H1 (cell line): ENCODE results near the gene TRAK1. TPM values are rescaled to one million over a fixed set of nuclear protein-coding genes. Genes with fewer than 3 reads are reported as not detected.

ENCODE experiments used
- CTCF ChIA-PET: fragments of 300-600 bp; sonication (Branson Sonifier 250); formaldehyde crosslinking; loops from one replicate; lab custom pipeline; 2021; ENCODE audit not compliant: partially characterized antibody; lab: Charles Lee
- POLR2A ChIA-PET: fragments of 300-600 bp; sonication (Branson Sonifier 250); formaldehyde crosslinking; loops from one replicate; lab custom pipeline; 2021; ENCODE audit warnings: inconsistent platforms; ENCODE audit not compliant: partially characterized antibody; lab: Charles Lee
- DNase-seq, 2 experiments: peaks; one replicate each; pipeline versions ENCODE4 v3.0.0 to v3.0.0-alpha.2; 2010 to 2022; ENCODE audit warnings: low spot score in 2 of 2, low read depth in 1 of 2, mixed read lengths in 1 of 2
- FAIRE-seq: peaks from 2 replicates; lab custom pipeline; 2011; peaks lifted over from hg19 to GRCh38; lab: Jason Lieb, UNC
- H2AFZ ChIP-seq: 2 replicates; pipeline ENCODE4 v1.8.1; 2012; ENCODE audit warnings: low read length, inconsistent platforms
- H2AK5ac ChIP-seq: 2 replicates; pipeline ENCODE4 v1.6.1; 2013; ENCODE audit warnings: low read depth, low read length
- H2BK120ac ChIP-seq: replicated peaks from 2 replicates; pipeline ENCODE3; 2013; ENCODE audit warnings: low read depth, low read length, inconsistent platforms
- H2BK12ac ChIP-seq: 2 replicates; pipeline ENCODE4 v1.6.1; 2013; ENCODE audit warnings: low read depth, low read length
- H2BK15ac ChIP-seq: 2 replicates; pipeline ENCODE4 v1.6.1; 2013; ENCODE audit warnings: low read length
- H2BK20ac ChIP-seq: 2 replicates; pipeline ENCODE4 v1.6.1; 2013; ENCODE audit warnings: low read length
- H2BK5ac ChIP-seq: 2 replicates; pipeline ENCODE4 v1.6.1; 2013; ENCODE audit warnings: low read depth, low read length
- H3K14ac ChIP-seq: 2 replicates; pipeline ENCODE4 v1.6.1; 2013; ENCODE audit warnings: inconsistent platforms; ENCODE audit not compliant: insufficient read length
- H3K18ac ChIP-seq: 2 replicates; pipeline ENCODE4 v1.6.1; 2013; ENCODE audit warnings: low read length; ENCODE audit errors: extremely low read depth
- H3K23ac ChIP-seq: 2 replicates; pipeline ENCODE4 v1.6.1; 2013; ENCODE audit warnings: inconsistent platforms; ENCODE audit not compliant: insufficient read length
- H3K23me2 ChIP-seq: 2 replicates; pipeline ENCODE4 v1.6.1; 2013; ENCODE audit warnings: low read depth, low read length
- H3K27ac ChIP-seq: 2 replicates; pipeline ENCODE4 v1.6.1; 2011; ENCODE audit warnings: low read depth, low read length, inconsistent platforms
- H3K27me3 ChIP-seq, 4 experiments: replicated peaks in 1 of 4; 1 replicate in 1 of 4; 2 replicates in 3 of 4; pipeline versions ENCODE4 v1.6.1 to v1.8.1; 2011 to 2013; ENCODE audit warnings: low read length in 3 of 4, mild to moderate bottlenecking in 3 of 4, inconsistent platforms in 2 of 4, mixed read lengths in 2 of 4, moderate library complexity in 1 of 4; ENCODE audit not compliant: control insufficient read depth in 3 of 4, insufficient read depth in 3 of 4; ENCODE audit errors: extremely low read depth in 1 of 4
- H3K36me3 ChIP-seq, 4 experiments: 2 replicates each; pipeline versions ENCODE4 v1.6.1 to v1.8.1; 2011 to 2013; ENCODE audit warnings: mild to moderate bottlenecking in 4 of 4, low read length in 3 of 4, moderate library complexity in 2 of 4, control low read depth in 1 of 4, inconsistent platforms in 1 of 4; ENCODE audit not compliant: insufficient read depth in 4 of 4, control insufficient read depth in 2 of 4
- H3K4ac ChIP-seq: replicated peaks from 2 replicates; pipeline ENCODE3; 2013; ENCODE audit warnings: low read length, low read depth, mixed read lengths, inconsistent platforms; ENCODE audit not compliant: insufficient read length
- H3K4me1 ChIP-seq, 4 experiments: replicated peaks in 1 of 4; 1 replicate in 1 of 4; 2 replicates in 3 of 4; pipeline versions ENCODE4 v1.6.1 to v1.8.1; 2011 to 2013; ENCODE audit warnings: low read length in 3 of 4, inconsistent platforms in 2 of 4, mixed read lengths in 1 of 4; ENCODE audit not compliant: insufficient read depth in 4 of 4, control insufficient read depth in 3 of 4
- H3K4me2 ChIP-seq, 2 experiments: 2 replicates each; pipeline versions ENCODE4 v1.6.1 to v1.8.1; 2011 to 2013; ENCODE audit warnings: low read depth in 2 of 2, low read length in 2 of 2, control low read depth in 1 of 2, inconsistent platforms in 1 of 2, mild to moderate bottlenecking in 1 of 2; ENCODE audit not compliant: insufficient read depth in 1 of 2
- H3K4me3 ChIP-seq, 4 experiments: fragments of 200-600, 300-600 bp in 1 of 4; sonication (generic), shearing (Covaris generic), sonication (Bioruptor Twin) in 1 of 4; 2 replicates each; pipeline versions ENCODE4 v1.5.1 to v1.8.1; 2011 to 2016; ENCODE audit warnings: low read length in 4 of 4, low read depth in 3 of 4, control low read depth in 2 of 4, inconsistent platforms in 2 of 4, mild to moderate bottlenecking in 2 of 4, mixed read lengths in 1 of 4, moderate library complexity in 1 of 4; ENCODE audit not compliant: insufficient read depth in 2 of 4; ENCODE audit errors: extremely low read depth in 1 of 4
- H3K56ac ChIP-seq: replicated peaks from 2 replicates; pipeline ENCODE3; 2013; ENCODE audit warnings: low read depth, mild to moderate bottlenecking, mixed read lengths, low read length, inconsistent platforms; ENCODE audit not compliant: insufficient read length
- H3K79me1 ChIP-seq: 2 replicates; pipeline ENCODE4 v1.6.1; 2013; ENCODE audit warnings: low read depth, low read length, control low read depth
- H3K79me2 ChIP-seq, 2 experiments: 2 replicates each; pipeline versions ENCODE4 v1.6.1 to v1.8.1; 2012 to 2013; ENCODE audit warnings: low read length in 2 of 2, mild to moderate bottlenecking in 2 of 2, inconsistent platforms in 1 of 2; ENCODE audit not compliant: insufficient read depth in 2 of 2, control insufficient read depth in 1 of 2
- H3K9ac ChIP-seq, 4 experiments: replicated peaks in 1 of 4; 1 replicate in 1 of 4; 2 replicates in 3 of 4; pipeline versions ENCODE4 v1.6.1 to v1.8.1; 2011 to 2013; ENCODE audit warnings: low read depth in 3 of 4, low read length in 3 of 4, control low read depth in 2 of 4, mild to moderate bottlenecking in 2 of 4, moderate library complexity in 2 of 4, inconsistent platforms in 1 of 4; ENCODE audit errors: extremely low read depth in 1 of 4
- H3K9me3 ChIP-seq, 2 experiments: 2 replicates each; pipeline versions ENCODE4 v1.6.1 to v1.8.1; 2012 to 2013; ENCODE audit warnings: mild to moderate bottlenecking in 2 of 2, moderate library complexity in 2 of 2, control low read depth in 1 of 2, inconsistent platforms in 1 of 2, low read depth in 1 of 2, low read length in 1 of 2, mixed read lengths in 1 of 2; ENCODE audit not compliant: insufficient read depth in 2 of 2
- H4K20me1 ChIP-seq, 2 experiments: replicated peaks in 1 of 2; 2 replicates each; pipeline versions ENCODE3 to v1.8.1; 2011 to 2013; ENCODE audit warnings: inconsistent platforms in 2 of 2, low read length in 2 of 2, mild to moderate bottlenecking in 1 of 2; ENCODE audit not compliant: insufficient read depth in 2 of 2, control insufficient read depth in 1 of 2
- H4K5ac ChIP-seq: 2 replicates; pipeline ENCODE4 v1.6.1; 2013; ENCODE audit warnings: low read length, low read depth, mixed read lengths, inconsistent platforms; ENCODE audit not compliant: insufficient read length
- H4K8ac ChIP-seq: 2 replicates; pipeline ENCODE4 v1.8.0; 2013; ENCODE audit warnings: mild to moderate bottlenecking, moderate library complexity, low read length, inconsistent platforms; ENCODE audit not compliant: insufficient read depth; ENCODE audit errors: extremely low read depth
- H4K91ac ChIP-seq: replicated peaks from 2 replicates; pipeline ENCODE3; 2013; ENCODE audit warnings: low read length, mixed read lengths, inconsistent platforms; ENCODE audit not compliant: insufficient read length
- CHD2 ChIP-seq: IDR thresholded peaks from 2 replicates; pipeline ENCODE4 v1.6.1; 2012; ENCODE audit warnings: low read length, improper control_type of control experiment
- EGR1 ChIP-seq: IDR thresholded peaks from 2 replicates; pipeline ENCODE4 v1.6.1; 2011; ENCODE audit warnings: low read depth, low read length, borderline replicate concordance
- HDAC2 ChIP-seq, 2 experiments: fragments of 300-600 bp in 1 of 2; sonication (generic) in 1 of 2; IDR thresholded peaks; 2 replicates each; pipeline ENCODE4 v1.6.1; 2011 to 2012; ENCODE audit warnings: low read depth in 2 of 2, low read length in 2 of 2, mild to moderate bottlenecking in 2 of 2, moderate library complexity in 2 of 2, borderline replicate concordance in 1 of 2, inconsistent platforms in 1 of 2
- KDM5A ChIP-seq: fragments of 200-600 bp; IDR thresholded peaks from 2 replicates; pipeline ENCODE4 v1.7.1; 2012; ENCODE audit warnings: mild to moderate bottlenecking, low read length, inconsistent platforms, mixed read lengths
- POU5F1 ChIP-seq: IDR thresholded peaks from 2 replicates; pipeline ENCODE4 v1.6.1; 2011; ENCODE audit warnings: low read depth, mild to moderate bottlenecking, low read length, moderate library complexity
- RNF2 ChIP-seq: fragments of 200-900, 300-1000 bp; sonication (generic); IDR thresholded peaks from 2 replicates; pipeline ENCODE4 v1.7.1; 2016; ENCODE audit warnings: borderline replicate concordance, low read depth, mild to moderate bottlenecking, antibody characterized with exemption, low read length; ENCODE audit not compliant: poor library complexity, severe bottlenecking; ENCODE audit errors: missing control alignments
- SP4 ChIP-seq: IDR thresholded peaks from 2 replicates; pipeline ENCODE4 v1.6.1; 2012; ENCODE audit warnings: low read length, inconsistent platforms
- WGBS, 2 experiments: shearing (Covaris generic) in 1 of 2; methylation state at CpG; one replicate each; pipeline versions ENCODE4 v1.1.6 to v1.1.7; 2013 to 2015; ENCODE audit warnings: low lambda C conversion rate in 2 of 2, mixed read lengths in 2 of 2, inconsistent platforms in 1 of 2, low coverage in 1 of 2, missing lambda C conversion rate in 1 of 2; ENCODE audit not compliant: insufficient replicate concordance in 2 of 2, insufficient coverage in 1 of 2, insufficient read length in 1 of 2; ENCODE audit errors: extremely low coverage in 1 of 2, missing lambda C conversion rate in 1 of 2; 5-methylcytosine and 5-hydroxymethylcytosine counted together
- polyA plus RNA-seq, 7 experiments: library from polyadenylated mRNA; depleted of rRNA in 3 of 7; stranded (reverse) in 5 of 7; unstranded in 2 of 7; fragments of >200 nt in 5 of 7; fragments of 200-250 nt in 2 of 7; gene quantifications; 1 replicate in 5 of 7; 2 replicates in 1 of 7; 4 replicates in 1 of 7; pipeline versions ENCODE4 v1.2.1 to v1.2.3, GENCODE V29; 2011 to 2013; ENCODE audit warnings: missing spikeins in 2 of 7, mixed read lengths in 2 of 7
- total RNA-seq: library from RNA; stranded (reverse); fragmentation: NEBNext Ultra II Directional; extraction: Animal tissue kit (Norgen Biotek cat#: 25700); gene quantifications from 2 replicates; pipeline ENCODE4 v1.2.1, GENCODE V29; 2021

The TRAK1 gene
- total and polyA plus RNA-seq, 2 of the 8 experiments (the other 6 are each of a cell fraction or from before 2014, with no cell fraction given): 21.3 to 32.7 TPM

GRCh38 chr3:42110631-42111030 is 19.5 kb downstream of the TRAK1 start:
- H3K79me2 ChIP-seq: no peaks in the 10 kb centered on the region
- H3K9ac ChIP-seq: no peak overlapping the region
- H2BK15ac ChIP-seq: no peak overlapping the region
- no peak overlapping the region for H4K8ac ChIP-seq
- H2BK20ac ChIP-seq: no peak overlapping the region
- no peak overlapping the region for H3K4me2 ChIP-seq
- ChIA-PET CTCF (interaction anchor here (0.6 to 2.5 kb wide), 4 partner anchors 9 to 80 kb away, joined by 3 to 7 read pairs (median 6); no protein-coding TSS in a partner anchor), POLR2A (no interaction called here)
- H3K18ac ChIP-seq: no peak overlapping the region
- H3K79me1 ChIP-seq: no peaks in the 10 kb centered on the region; the same call in 1 of the 2 replicates
- H3K4me3 ChIP-seq: no peak overlapping the region
- H2BK120ac ChIP-seq: no peak overlapping the region
- WGBS, 2 experiments: 89% methylated on average over 3 of the region's 3 CpGs; no CpG with 5 or more reads in 1 of the 2 experiments
- FAIRE-seq (no peak), DNase-seq (no peak)
- no peaks in the 10 kb centered on the region for H3K36me3 ChIP-seq
- no peaks in the 10 kb centered on the region for H3K9me3 ChIP-seq
- H2BK5ac ChIP-seq: no peak overlapping the region
- no peaks in the 10 kb centered on the region for H3K23me2 ChIP-seq
- no peak overlapping the region for H4K5ac ChIP-seq
- no peak overlapping the region for H3K56ac ChIP-seq
- no peak overlapping the region for H3K4ac ChIP-seq
- no peak overlapping the region for H3K14ac ChIP-seq
- H3K4me1 ChIP-seq: no peaks in the 10 kb centered on the region
- H2AK5ac ChIP-seq: no peak overlapping the region
- no peak overlapping the region for H4K91ac ChIP-seq
- no peak overlapping the region for H3K23ac ChIP-seq
- H3K27me3 ChIP-seq: no peaks in the 10 kb centered on the region
- no peak overlapping the region for H2AFZ ChIP-seq
- H3K27ac ChIP-seq: no peak overlapping the region
- H2BK12ac ChIP-seq: no peak overlapping the region
- peaks cover 0 to under 1% of the 10 kb centered on the region in 2 experiments for H4K20me1 ChIP-seq
- no peak for TF ChIP-seq RNF2
- TF ChIP-seq POU5F1: no peak
- no peak for TF ChIP-seq EGR1
- TF ChIP-seq CHD2: no peak
- TF ChIP-seq HDAC2 (IDR thresholded peaks at IDR 0.05; ENCODE audit: borderline replicate concordance in 1 of 2, low read depth in 2 of 2, low read length in 2 of 2): no peak
- no peak for TF ChIP-seq SP4
- TF ChIP-seq KDM5A: no peak
